Measurements from ENCODE around the gene AGMO. TPM values are rescaled to one million over a fixed set of nuclear protein-coding genes. Genes with fewer than 3 reads are reported as not detected.
"Not testable (repeated sequence)": the region's sequence is repeated elsewhere in the genome, so short reads cannot be mapped to it uniquely, and the experiment has no call there.

The AGMO gene
- total RNA-seq, 1 experiment from 2014 or later: 1.1 TPM

DNA sequence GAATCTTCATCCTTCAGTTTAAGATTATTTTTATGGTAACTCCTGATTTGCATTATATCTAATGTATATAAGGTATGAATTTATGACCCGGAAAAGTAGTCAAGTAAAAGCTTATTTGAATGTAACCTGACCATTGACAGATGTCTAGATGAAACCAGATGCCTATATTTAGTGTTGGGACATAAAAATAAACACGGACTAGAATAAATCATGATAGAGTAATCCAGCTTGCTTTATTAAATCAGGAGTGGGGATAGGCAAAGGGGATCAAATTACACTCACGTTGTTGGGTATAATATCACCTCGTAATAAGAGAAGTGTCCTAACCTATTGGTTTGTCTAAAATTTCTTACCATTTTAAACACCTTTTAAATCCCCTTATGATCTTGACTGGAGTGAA, 244.6 kb downstream of the AGMO start:
- DNase-seq (ENCODE audit: low read depth): no peak

DNA sequence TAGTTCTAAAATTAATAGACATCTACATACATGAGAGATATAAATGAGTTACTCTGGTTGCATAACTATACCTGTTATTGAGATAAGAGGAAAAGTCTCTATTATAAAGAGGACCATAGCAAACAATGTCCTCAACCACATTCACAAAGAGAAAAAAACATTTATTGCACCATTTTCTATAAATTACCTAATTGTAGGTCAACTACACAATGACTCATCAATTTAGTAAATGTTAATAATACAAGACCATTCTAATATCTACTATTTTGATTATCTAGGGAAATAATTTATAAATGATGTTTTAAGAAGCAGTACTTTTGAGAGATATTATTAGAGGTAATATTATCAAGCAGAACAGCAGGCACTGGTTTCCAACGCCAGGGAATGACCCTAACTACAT, 246.1 kb downstream of the AGMO start:
- no peak for DNase-seq (ENCODE audit: low read depth)

DNA sequence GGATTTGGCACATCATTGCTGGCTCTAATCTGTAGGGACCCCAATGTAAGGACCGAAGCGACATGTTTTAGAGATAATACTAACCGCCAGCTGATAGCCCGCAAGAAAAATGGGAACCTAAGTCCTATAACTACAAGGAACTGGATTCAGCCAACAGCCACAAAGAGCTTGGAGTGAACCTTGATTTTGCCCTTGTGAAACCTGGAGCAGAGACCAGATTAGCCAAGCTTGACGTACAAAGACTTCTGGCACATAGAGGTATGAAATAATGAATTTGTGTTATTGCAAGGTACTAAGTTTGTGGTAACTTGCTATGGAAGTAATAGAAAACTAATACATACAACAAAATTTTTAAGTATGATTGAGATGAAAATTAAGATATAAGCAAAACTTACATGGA, 246.9 kb downstream of the AGMO start:
- no peak for DNase-seq (ENCODE audit: low read depth)

DNA sequence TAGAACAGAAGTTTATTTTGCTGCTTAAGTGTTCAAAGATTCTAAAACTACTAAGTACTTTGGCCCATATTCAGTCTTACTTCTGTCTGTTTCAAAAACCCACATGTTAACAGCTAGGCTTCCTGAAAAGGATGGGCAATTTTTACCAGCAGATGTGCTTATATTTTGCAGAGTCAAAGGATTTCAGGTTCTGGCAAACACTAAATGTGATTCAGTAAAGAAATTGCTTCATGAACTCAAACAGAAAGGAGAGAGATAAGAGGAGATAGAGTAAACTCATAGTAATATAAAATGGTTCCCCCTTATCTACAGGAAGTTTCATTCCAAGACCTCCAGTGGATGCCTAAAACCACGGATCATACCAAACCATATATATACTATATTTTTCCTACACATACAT, 248.5 kb downstream of the AGMO start:
- DNase-seq (ENCODE audit: low read depth): no peak

DNA sequence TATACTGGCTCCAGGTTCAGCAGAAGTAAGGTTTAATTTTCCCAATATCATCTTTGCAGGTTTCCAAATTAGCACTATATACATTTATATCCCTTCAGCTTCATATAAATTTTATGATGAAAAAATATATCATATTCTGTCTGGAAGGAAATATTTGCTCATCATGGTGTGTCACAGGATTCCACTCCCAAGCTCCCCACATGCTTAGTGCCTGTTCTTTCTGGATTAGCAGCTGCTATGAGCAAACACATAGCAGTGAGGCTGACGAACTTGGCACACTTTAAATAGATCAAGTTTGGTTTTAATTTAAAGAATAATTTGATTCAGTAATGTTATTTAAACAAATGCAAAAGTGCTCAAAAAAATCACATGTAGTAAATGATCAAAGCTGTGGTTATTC, 251.9 kb downstream of the AGMO start:
- DNase-seq (ENCODE audit: low read depth): no peak

DNA sequence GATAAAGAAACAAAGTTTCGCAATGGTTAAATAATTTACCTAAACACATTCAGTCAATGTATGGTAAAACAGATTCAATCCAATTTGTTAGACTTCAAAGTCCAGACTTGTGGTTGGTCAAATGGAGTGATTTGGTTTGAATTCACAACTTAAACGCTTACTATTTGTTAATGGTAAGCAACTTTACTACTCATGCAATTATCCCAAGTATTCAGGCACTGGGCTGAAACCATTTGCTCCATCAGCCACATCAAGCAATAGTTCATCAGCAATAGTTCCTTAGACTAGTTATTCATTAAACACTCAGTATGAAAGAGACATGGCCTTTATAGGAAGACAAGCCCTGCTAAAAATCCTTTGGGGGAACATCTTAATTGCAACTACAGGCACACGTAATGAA, 253.0 kb downstream of the AGMO start:
- DNase-seq (ENCODE audit: low read depth): no peak

DNA sequence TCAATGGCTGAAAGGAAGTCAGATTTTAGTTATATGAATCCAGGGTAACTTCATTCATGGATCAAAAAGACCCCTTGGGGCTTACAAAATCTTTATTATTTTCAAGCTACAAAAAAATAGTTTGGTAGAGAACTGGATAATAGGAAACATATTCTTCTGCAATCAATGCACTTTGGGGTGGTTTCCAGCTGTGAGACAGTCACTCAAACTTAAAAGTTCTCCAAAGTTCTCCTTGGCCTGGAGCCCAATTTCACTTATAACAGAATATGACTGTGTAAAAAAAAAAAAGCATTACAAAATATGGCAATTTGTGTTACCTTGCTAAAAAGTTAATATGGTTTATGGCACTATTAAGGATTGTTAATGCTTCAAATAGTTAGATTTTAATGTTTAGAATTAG, 255.5 kb downstream of the AGMO start:
- DNase-seq (ENCODE audit: low read depth): no peak

DNA sequence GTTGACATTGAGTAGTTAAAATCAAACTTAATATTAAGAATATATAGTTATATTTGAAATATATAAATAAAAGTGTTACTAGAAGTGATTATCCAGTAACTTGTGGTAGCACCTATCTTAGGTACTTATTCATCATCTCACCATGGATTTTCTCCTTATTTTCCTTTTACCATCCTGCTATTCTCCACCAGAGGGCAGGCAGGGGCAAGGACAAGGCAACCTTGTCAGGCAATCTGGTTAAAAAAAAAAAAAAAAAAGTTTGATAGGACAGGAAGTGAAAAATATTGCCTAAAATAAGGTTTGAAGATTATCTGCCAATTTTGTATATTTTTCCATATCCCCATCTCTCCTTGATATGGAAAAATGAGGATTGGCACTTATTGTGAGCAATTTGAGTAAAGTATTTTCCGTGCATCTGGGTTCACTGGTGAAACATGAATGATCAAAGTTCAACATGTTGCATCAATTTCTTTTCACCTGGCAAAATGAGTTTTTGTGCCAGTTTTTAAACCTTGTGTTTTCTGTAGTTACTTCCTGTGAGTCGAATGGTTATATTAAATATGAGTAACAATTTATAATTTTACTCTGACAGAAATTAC, 256.7 kb downstream of the AGMO start:
- DNase-seq (ENCODE audit: low read depth): peak; percentile 22

DNA sequence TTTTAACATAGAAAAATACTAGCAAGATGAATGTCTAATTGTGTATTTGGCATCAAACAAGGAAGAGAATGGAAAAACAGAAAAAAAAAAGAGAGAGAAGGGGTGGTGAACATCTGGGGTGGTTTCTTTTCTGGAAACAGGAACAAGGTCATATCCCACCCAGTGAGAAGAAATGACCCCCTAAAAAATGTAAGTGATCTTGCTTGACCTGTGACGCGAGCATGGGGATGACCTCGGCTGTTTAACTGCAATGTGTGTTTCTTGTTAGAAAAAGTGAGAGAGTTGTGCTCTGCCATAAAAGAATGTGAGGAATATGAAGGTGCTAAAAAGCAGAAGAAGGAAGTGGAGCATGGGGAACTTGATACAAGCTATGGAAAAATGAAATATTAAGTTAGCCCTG, 258.5 kb downstream of the AGMO start:
- DNase-seq (ENCODE audit: low read depth): no peak

DNA sequence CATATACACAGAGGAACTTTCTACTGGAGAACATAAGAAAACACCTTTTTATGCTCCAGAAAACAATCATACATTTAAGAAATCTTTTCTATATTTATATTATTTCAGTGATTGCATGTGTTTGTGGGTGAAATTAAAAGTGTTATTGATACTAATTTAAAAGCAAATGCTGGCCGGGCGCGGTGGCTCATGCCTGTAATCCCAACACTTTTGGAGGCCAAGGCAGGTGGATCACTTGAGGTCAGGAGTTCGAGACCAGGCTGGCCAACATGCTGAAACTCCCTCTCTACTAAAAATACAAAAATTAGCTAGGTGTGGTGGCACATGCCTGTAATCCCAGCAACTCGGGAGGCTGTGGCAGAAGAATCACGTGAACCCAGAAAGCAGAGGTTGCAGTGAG, 260.8 kb downstream of the AGMO start:
- not testable (repeated sequence) for DNase-seq (ENCODE audit: low read depth)

DNA sequence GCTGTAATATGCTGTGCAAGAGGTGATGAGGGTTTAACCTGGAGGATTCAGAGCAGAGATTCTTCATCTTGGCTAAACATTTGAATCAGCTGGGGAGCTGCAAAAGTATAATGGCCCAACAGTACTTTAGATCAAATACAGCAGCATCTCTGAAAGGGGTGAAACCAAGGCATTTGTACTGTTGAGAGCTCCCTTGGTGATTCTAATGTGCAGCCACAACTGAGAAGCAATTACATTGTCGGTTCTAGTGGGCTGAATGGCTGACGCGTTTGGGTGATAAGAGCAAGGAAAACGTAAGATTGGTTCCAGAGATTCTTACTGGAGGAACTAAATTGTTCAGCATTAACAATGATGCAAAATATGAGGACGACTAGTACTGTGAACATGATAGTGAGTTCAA, 269.7 kb downstream of the AGMO start:
- DNase-seq (ENCODE audit: low read depth): no peak

DNA sequence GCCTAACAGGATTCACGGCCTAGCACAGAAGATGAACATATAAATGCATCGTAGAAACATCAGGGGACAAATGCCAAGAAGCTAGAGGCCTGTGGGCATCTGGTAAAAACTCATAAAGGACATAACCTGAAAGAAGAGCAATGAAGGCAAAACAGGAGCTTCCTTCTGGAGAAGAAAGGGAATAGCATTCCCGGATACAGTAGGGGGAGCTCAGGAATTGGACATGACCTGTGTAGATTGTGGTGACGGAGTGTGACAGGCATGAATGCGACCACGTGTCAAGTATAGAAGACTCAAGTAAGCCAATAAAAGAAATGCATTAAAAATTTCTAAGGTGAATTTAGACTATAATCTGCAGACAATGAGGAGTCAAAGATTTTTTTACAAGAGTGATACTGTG, 270.1 kb downstream of the AGMO start:
- DNase-seq (ENCODE audit: low read depth): no peak

DNA sequence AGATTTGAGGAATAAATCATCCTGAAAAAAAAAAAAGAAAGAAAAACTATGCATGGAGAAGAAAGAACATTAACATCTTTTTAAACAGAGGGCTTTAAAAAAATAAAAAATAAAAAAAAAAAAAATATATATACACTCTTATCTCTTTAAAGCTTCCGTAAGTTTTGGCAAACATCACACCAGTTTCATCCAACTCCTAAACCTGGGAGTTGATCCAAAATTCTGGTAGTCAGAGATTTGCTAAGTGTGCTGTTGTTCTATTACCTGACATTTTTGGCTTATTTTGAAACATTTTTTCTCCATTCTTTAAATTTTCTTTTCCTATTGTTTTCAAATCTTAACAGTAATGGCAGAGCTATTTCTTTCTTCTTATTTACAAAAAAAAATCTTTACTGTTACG, 273.1 kb downstream of the AGMO start:
- DNase-seq (ENCODE audit: low read depth): no peak

DNA sequence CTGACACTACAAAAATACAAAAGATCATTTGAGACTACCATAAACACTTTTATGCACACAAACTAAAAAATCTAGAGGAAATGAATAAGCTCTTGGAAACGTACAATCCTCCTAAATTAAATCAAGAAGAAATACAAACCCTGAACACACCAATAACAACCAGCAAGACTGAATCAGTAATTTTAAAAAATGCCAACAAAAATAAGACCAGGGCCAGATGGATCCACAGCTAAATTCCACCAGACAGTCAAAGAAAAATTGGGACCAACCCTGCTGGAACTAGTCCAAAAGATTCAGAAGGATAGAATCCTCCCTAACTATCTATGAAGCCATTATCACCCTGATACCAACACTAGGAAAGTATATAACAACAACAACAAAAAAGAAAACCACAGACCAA, 277.4 kb downstream of the AGMO start:
- no peak for DNase-seq (ENCODE audit: low read depth)

DNA sequence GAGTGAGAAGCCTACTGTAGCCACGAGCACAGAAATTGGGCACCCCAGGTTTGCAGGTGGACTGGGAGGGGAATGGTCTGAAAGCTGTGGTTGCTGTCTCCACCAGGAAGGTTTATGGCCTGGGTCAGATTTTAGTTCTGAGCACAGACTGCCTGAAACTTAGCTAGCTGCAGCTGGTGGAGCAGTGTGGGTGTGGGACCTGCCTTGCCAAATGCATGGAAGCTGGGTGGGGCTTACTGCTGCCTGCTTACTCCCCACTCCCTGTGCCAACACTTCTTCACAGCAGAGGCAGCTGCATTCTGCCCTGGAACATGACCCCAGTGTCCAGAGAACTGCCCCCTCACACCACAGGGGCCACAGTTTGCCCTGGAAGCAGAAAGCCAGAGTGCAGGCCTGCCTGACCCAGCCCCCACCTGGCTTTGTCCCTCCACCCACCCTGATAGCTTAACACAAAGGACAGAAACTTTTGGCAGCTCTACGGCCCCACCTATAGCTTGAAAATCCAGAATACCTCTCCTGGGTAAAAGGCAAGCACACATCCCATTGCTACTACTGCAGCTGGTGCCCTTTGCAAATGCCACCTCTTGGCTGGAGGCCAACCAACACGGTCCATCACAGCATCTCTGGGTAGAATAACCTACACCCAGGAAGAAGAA, 281.6 kb downstream of the AGMO start:
- DNase-seq (ENCODE audit: low read depth): no peak

DNA sequence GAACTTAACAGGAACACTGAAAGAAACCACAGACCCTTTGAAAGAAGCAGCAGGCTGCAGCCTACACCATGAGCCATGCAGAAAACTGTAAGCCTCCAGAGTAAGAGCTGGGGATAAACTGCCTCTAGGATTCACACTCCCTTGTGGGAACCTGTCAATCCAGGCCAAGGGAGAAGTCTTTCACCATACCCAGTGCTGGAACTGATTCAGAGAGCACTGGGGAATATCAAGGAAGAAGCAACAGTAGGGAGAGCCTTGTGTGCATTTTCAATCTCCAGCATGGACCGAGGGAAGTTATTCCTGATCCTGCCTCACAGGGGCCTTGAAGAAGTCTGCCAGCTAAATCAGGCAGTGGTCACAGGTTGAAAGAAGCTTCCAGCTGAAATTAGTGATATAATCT, 282.2 kb downstream of the AGMO start:
- DNase-seq (ENCODE audit: low read depth): no peak

DNA sequence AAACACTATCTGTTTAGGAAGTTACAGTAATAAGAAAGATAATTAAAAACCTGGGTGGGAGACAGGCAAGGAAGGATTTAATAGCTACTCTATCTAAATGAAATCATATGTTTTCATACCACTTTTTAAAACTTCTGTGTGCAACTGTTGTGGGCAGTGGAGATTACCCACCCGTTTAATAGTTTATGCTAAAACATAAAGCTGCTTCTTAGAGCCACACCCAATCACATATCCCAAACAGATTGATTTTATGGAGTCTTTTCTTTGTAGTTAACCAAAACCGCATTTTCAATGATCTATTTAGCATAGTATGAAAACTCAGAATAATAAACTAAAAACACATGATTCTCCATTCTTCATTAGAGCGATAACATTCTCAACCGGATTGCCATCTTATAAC, 304.1 kb downstream of the AGMO start:
- no peak for DNase-seq (ENCODE audit: low read depth)

DNA sequence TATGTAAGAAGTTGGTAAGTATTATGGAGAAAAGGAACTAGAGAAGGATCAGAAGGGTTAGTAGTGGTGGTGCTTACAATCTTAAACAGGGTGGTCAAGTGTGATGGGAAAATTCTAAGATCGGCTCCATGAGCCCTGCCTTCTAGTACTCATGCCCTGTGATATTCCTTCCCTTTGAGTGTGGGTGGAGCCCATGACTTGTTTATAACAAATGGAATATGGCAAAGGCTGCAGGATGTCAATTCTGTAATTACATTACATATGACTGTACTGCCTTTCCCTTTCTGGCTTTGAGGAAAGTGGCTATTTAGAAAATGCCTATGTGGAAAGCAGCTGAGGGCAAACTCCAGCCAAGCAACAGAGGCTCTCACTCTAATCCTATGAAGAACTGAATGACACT, 309.6 kb downstream of the AGMO start:
- DNase-seq (ENCODE audit: low read depth): no peak

DNA sequence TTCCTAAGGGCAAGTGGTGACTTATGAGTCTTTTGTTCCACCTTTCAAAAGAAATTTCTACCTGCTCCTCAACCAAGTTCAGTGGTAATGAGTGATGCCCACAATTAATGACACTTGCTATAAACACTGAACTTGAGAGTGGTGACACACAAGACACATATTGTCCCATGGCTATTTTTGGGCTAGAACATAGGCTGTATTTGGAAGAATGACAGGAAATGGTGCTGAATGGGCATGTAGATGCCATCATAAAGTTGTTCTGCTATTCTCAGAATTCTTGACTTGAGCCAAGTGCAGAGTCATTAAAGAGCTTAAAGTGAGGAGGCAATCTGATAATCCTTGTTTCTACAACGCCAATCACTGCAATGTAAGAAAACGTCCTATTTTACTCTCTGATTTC, 313.3 kb downstream of the AGMO start:
- no peak for DNase-seq (ENCODE audit: low read depth)

DNA sequence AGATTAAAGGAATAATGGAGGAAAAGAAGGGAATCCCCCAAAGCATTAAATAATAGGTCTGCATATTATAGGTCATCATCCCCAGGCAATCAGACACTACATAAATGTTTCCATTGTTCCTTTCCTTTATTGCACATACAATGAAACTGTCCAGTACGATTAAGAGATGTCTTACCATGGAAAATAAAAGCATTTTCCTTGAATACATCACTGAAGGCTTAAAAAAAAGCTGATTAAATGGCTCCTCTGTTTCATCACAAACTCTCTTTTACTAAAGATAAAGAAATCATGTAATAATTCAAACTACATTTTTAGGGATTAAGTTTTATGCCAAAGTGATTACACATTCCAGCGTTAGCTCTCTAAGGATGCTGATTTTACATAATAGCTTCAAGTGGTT, 316.0 kb downstream of the AGMO start:
- DNase-seq (ENCODE audit: low read depth): peak; percentile 4

DNA sequence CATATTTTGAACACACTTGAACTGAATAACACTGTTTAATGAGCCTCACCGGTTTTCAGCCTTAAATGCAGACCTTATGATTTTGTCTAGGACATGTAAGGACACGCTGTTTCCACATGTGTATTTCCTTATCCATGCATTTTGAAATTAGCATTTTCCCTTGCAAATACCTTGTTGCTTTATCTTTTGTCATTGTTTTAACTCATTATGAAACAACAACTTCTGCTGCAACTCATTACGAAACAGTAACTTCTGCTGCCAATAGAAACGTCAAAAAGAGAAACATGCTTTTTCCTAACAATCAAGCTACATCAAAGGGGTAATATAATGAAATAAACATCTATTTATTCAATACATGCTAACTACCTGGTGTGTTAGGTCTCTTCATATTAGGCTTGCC, 322.0 kb downstream of the AGMO start:
- DNase-seq (ENCODE audit: low read depth): no peak

DNA sequence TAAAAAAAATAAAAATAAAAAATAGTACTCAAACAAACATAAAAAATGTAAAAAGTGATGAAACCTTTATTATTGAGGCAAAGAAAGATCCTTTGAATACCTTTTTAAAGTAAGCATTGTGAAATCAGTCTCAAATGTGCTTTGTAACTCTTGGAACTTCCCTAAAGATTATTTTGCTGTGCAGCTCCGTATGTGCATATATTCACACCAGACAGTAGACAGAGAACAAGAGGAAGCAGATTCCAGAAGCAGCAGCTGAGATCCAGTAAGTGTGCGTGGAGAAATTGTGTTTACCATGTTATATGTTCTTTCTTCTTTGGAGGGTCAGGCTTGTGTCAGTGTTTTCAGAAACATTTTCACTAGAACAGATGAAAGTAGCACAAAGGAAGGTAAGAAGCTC, 324.9 kb downstream of the AGMO start:
- no peak for DNase-seq (ENCODE audit: low read depth)

DNA sequence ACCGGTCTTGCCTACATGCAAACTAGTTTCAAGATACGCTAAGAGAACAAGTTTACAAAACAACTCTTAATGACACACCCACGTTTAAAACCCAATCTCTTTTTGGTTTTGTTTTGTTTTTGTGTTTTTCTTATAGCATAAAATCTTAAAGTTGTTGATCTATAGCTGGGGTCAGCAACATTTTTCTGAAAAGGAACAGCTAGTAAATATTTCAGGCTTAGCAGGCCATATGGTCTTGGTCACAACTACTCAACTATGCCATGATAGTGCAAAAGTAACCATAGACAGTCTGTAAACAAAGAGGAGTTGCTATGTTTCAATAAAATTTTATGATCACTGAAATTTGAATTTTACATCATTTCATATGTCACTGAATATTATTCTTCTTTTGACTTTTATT, 327.4 kb downstream of the AGMO start:
- DNase-seq (ENCODE audit: low read depth): no peak

DNA sequence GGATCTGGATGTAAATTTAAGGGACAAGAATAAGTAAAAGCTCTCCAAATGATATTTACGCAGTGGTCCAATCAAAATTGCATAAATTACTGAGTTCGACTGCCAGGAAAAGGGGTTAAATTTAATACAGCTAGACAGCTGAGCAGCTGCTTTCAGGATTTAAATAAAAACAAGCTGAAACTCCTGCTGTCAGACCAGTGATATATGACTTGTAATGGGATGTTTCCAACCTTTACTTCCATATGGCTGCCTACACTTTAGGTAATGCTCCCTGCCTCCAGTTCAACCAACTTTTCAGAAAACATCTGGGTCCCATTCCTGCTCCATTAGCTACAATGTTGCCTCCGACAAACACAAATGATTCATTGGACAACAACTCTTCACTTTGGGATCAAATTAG, 333.0 kb downstream of the AGMO start:
- no peak for DNase-seq (ENCODE audit: low read depth)

Data from RPMI7951 (cell line).